K562 (cell line): ENCODE data around the gene AIF1. TPM values are rescaled to one million over a fixed set of nuclear protein-coding genes. Genes with fewer than 3 reads are reported as not detected.

Source experiments
- ASH1L ChIP-seq: fragments of 450-650 bp; IDR thresholded peaks from 2 replicates; pipeline ENCODE4 v1.6.1; 2018; ENCODE audit warnings: borderline replicate concordance, mild to moderate bottlenecking, low read depth; ENCODE audit not compliant: partially characterized antibody
- ERF ChIP-seq: fragments of 450-650 bp; formaldehyde crosslinking; IDR thresholded peaks from 2 replicates; pipeline ENCODE4 v1.4.0; 2020; ENCODE audit warnings: mild to moderate bottlenecking, mixed read lengths
- EWSR1 ChIP-seq: fragments of 450-650 bp; IDR thresholded peaks from 2 replicates; pipeline ENCODE4 v1.6.1; 2018; ENCODE audit warnings: borderline replicate concordance, mild to moderate bottlenecking, low read depth, moderate library complexity; ENCODE audit not compliant: partially characterized antibody
- HNRNPH1 ChIP-seq: fragments of 200-400 bp; formaldehyde crosslinking; optimal IDR thresholded peaks from 2 replicates; pipeline ENCODE3; 2017; ENCODE audit warnings: low read depth, mild to moderate bottlenecking, low read length, moderate library complexity
- PCBP2 ChIP-seq: fragments of 200-400 bp; formaldehyde crosslinking; IDR thresholded peaks from 2 replicates; pipeline ENCODE4 v1.6.1; 2018; ENCODE audit warnings: low read length, low read depth, mild to moderate bottlenecking, moderate library complexity; ENCODE audit not compliant: poor library complexity, severe bottlenecking
- ZNF318 ChIP-seq, 2 experiments: fragments of 450-650 bp; IDR thresholded peaks; 2 replicates each; pipeline ENCODE4 v1.6.1; 2016; ENCODE audit warnings: mild to moderate bottlenecking in 2 of 2, borderline replicate concordance in 1 of 2, low read depth in 1 of 2, moderate library complexity in 1 of 2
- polyA plus RNA-seq, 8 experiments: library from polyadenylated mRNA; depleted of rRNA in 4 of 8; stranded (reverse) in 5 of 8; unstranded in 3 of 8; fragments of >200 nt; fragmentation: Nextera tagmentation in 2 of 8; fragmentation: Illumina TruSeq in 1 of 8; extraction: Ambion mirVana in 2 of 8; extraction: Trizol in 1 of 8; gene quantifications; 2 replicates each; pipeline versions ENCODE4 v1.2.1 to v1.2.3, GENCODE V29; 2011 to 2014; ENCODE audit warnings: inconsistent platforms in 1 of 8, missing spikeins in 1 of 8
- total RNA-seq, 7 experiments: library from RNA; depleted of rRNA in 6 of 7; stranded (reverse); fragments of >200 nt in 6 of 7; fragmentation: Illumina TruSeq in 2 of 7; extraction: Trizol in 2 of 7; gene quantifications; 2 replicates each; pipeline versions ENCODE4 v1.2.1 to v1.2.3, GENCODE V29; 2011 to 2021; ENCODE audit warnings: low replicate concordance in 1 of 7
- TF ChIP-seq, protein P1 (sequence below), 2 experiments: fragments of 450-650 bp in 1 of 2; sonication (generic) in 1 of 2; formaldehyde crosslinking in 1 of 2; IDR thresholded peaks; 2 replicates each; pipeline versions ENCODE4 v1.7.1 to v1.9.0; 2016 to 2022; ENCODE audit warnings: inconsistent platforms in 1 of 2, mild to moderate bottlenecking in 1 of 2, missing genetic modification reagents in 1 of 2

AIF1 gene
- total and polyA plus RNA-seq, 9 of the 15 experiments (the other 6 are each of a cell fraction or from before 2014, with no cell fraction given), result 9.4 to 33.4 (median 19.4) TPM

DNA sequence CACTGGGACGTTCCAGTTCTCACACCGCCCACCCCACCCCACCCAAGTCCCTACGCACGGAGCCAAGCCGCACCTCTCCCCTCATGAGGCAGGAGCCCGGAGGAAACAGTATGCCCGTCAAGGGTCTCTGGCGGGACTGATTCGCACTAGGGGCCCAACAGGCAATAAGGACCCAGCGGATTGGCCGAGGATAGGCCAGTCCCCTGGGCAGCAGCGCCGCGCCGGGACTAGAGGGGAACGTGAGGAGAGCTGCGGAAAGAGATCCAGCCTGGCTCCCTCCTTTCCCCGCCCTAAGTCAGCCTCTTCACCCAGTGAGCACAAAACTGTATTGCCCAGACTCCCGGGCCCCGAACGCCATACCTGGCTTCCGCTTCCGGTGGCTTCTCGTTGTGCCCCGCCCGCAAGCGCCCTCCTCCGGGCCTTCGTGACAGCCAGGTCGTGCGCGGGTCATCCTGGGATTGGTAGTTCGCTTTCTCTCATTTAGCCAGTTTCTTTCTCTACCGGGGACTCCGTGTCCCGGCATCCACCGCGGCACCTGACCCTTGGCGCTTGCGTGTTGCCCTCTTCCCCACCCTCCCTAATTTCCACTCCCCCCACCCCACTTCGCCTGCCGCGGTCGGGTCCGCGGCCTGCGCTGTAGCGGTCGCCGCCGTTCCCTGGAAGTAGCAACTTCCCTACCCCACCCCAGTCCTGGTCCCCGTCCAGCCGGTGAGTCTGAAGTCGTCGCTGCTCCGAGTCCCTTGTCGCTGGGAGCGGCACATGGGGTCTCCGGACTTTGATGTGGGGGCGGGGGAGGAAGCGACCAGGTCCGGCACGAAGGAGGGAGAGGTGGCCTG, 50.7 kb downstream of the AIF1 start, which contains the start of gene CSNK2B (continued):
- TF ChIP-seq, protein P1, sequence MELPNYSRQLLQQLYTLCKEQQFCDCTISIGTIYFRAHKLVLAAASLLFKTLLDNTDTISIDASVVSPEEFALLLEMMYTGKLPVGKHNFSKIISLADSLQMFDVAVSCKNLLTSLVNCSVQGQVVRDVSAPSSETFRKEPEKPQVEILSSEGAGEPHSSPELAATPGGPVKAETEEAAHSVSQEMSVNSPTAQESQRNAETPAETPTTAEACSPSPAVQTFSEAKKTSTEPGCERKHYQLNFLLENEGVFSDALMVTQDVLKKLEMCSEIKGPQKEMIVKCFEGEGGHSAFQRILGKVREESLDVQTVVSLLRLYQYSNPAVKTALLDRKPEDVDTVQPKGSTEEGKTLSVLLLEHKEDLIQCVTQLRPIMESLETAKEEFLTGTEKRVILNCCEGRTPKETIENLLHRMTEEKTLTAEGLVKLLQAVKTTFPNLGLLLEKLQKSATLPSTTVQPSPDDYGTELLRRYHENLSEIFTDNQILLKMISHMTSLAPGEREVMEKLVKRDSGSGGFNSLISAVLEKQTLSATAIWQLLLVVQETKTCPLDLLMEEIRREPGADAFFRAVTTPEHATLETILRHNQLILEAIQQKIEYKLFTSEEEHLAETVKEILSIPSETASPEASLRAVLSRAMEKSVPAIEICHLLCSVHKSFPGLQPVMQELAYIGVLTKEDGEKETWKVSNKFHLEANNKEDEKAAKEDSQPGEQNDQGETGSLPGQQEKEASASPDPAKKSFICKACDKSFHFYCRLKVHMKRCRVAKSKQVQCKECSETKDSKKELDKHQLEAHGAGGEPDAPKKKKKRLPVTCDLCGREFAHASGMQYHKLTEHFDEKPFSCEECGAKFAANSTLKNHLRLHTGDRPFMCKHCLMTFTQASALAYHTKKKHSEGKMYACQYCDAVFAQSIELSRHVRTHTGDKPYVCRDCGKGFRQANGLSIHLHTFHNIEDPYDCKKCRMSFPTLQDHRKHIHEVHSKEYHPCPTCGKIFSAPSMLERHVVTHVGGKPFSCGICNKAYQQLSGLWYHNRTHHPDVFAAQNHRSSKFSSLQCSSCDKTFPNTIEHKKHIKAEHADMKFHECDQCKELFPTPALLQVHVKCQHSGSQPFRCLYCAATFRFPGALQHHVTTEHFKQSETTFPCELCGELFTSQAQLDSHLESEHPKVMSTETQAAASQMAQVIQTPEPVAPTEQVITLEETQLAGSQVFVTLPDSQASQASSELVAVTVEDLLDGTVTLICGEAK (IDR thresholded peaks at IDR 0.05), result peak; percentile 98
- TF ChIP-seq, protein P1 (CRISPR knock-in tag; IDR thresholded peaks at IDR 0.05), result no peak
- TF ChIP-seq EWSR1 (no peak), ERF (CRISPR knock-in tag) (peak; percentile 88; the same call in 1 of the 2 replicates), PCBP2 (no peak), ZNF318 (IDR thresholded peaks at IDR 0.05; ENCODE audit: borderline replicate concordance in 1 of 2, low read depth in 1 of 2) (no peak), HNRNPH1 (no peak), ASH1L (no peak)
